Measurements from ENCODE around the gene SPG7.

GRCh38 chr16:89498839-89499238, 9.4 kb upstream of the SPG7 start:
- TF ChIP-seq REST (IDR thresholded peaks at IDR 0.05; ENCODE audit: low read depth) (no peak), RAD21 (IDR thresholded peaks at IDR 0.05; ENCODE audit: low read depth) (no peak), TEAD4 (IDR thresholded peaks at IDR 0.05) (no peak), MAX (IDR thresholded peaks at IDR 0.05) (no peak), TCF12 (IDR thresholded peaks at IDR 0.05; ENCODE audit: low read depth) (no peak), EP300 (IDR thresholded peaks at IDR 0.05; ENCODE audit: borderline replicate concordance) (no peak), CREB1 (IDR thresholded peaks at IDR 0.05; ENCODE audit: low read depth) (no peak), TAF1 (IDR thresholded peaks at IDR 0.05; ENCODE audit: low read depth) (no peak), ZBTB7A (IDR thresholded peaks at IDR 0.05; ENCODE audit: low read depth) (no peak), USF1 (IDR thresholded peaks at IDR 0.05) (no peak)

Measured in Ishikawa (cell line).